HepG2 (cell line): ENCODE data around the gene DBN1. TPM values are rescaled to one million over a fixed set of nuclear protein-coding genes. Genes with fewer than 3 reads are reported as not detected.

ENCODE experiments used
- AKNA ChIP-seq: sonication (generic); formaldehyde crosslinking; IDR thresholded peaks from 2 replicates; pipeline ENCODE4 v1.4.0; 2020; ENCODE audit warnings: missing genetic modification reagents, borderline replicate concordance
- ETV5 ChIP-seq: IDR thresholded peaks from 2 replicates; pipeline ENCODE4 v1.6.1; 2018; ENCODE audit warnings: missing biosample characterization, missing genetic modification reagents, inconsistent platforms, borderline replicate concordance
- GATAD1 ChIP-seq: IDR thresholded peaks from 2 replicates; pipeline ENCODE4 v1.6.1; 2016; ENCODE audit warnings: missing genetic modification reagents, missing compliant biosample characterization
- HOXA3 ChIP-seq: sonication (generic); formaldehyde crosslinking; IDR thresholded peaks from 2 replicates; pipeline ENCODE4 v1.5.0; 2020; ENCODE audit warnings: missing genetic modification reagents
- MAX ChIP-seq: IDR thresholded peaks from 2 replicates; pipeline ENCODE4 v1.6.1; 2012; ENCODE audit warnings: inconsistent platforms
- MXI1 ChIP-seq: IDR thresholded peaks from 3 replicates; pipeline ENCODE4 v1.6.1; 2012; ENCODE audit warnings: low read depth, low read length, inconsistent platforms, borderline replicate concordance
- REPIN1 ChIP-seq: sonication (generic); formaldehyde crosslinking; IDR thresholded peaks from 2 replicates; pipeline ENCODE4 v1.8.0; 2022; ENCODE audit warnings: missing genetic modification reagents, low read depth, mild to moderate bottlenecking, borderline replicate concordance
- RXRA ChIP-seq: sonication (generic); formaldehyde crosslinking; IDR thresholded peaks from 2 replicates; pipeline ENCODE4 v1.5.1; 2020; ENCODE audit warnings: missing genetic modification reagents
- SKI ChIP-seq: fragments of 450-650 bp; IDR thresholded peaks from one replicate; pipeline ENCODE4 v1.6.1; 2018; ENCODE audit warnings: mild to moderate bottlenecking; ENCODE audit not compliant: partially characterized antibody
- SMC3 ChIP-seq: IDR thresholded peaks from 2 replicates; pipeline ENCODE4 v1.6.1; 2011; ENCODE audit warnings: low read length, improper control_type of control experiment
- SP4 ChIP-seq: sonication (generic); formaldehyde crosslinking; IDR thresholded peaks from 2 replicates; pipeline ENCODE4 v1.8.1; 2023; ENCODE audit warnings: mild to moderate bottlenecking, missing genetic modification reagents
- ZNF143 ChIP-seq: sonication (generic); formaldehyde crosslinking; IDR thresholded peaks from 2 replicates; pipeline ENCODE4 v1.4.0; 2020; ENCODE audit warnings: missing genetic modification reagents
- ZNF253 ChIP-seq: sonication (generic); formaldehyde crosslinking; IDR thresholded peaks from 2 replicates; pipeline ENCODE4 v1.8.0; 2022; ENCODE audit warnings: mild to moderate bottlenecking, missing genetic modification reagents, borderline replicate concordance
- ZNF3 ChIP-seq: IDR thresholded peaks from 2 replicates; pipeline ENCODE4 v1.7.0; 2017; ENCODE audit warnings: inconsistent platforms
- ZNF878 ChIP-seq: sonication (generic); formaldehyde crosslinking; IDR thresholded peaks from 2 replicates; pipeline ENCODE4 v1.8.1; 2023; ENCODE audit warnings: mild to moderate bottlenecking, missing genetic modification reagents, moderate library complexity
- polyA plus RNA-seq, 8 experiments: library from polyadenylated mRNA; depleted of rRNA in 3 of 8; stranded (reverse) in 7 of 8; unstranded in 1 of 8; fragments of >200 nt; fragmentation: Illumina TruSeq in 4 of 8; extraction: Trizol in 4 of 8; gene quantifications; 2 replicates each; pipeline versions ENCODE4 v1.2.1 to v1.2.3, GENCODE V29; 2011 to 2016; ENCODE audit warnings: low read depth in 4 of 8, missing spikeins in 1 of 8, mixed read lengths in 1 of 8; ENCODE audit not compliant: insufficient read depth in 1 of 8
- total RNA-seq, 5 experiments: library from RNA; depleted of rRNA; stranded (reverse); fragments of >200 nt; fragmentation: Illumina TruSeq; extraction: Trizol; gene quantifications; 2 replicates each; pipeline ENCODE4 v1.2.3, GENCODE V29; 2016; ENCODE audit warnings: low read depth in 1 of 5
- TF ChIP-seq, protein P1 (sequence below): sonication (generic); IDR thresholded peaks from 2 replicates; pipeline ENCODE4 v1.6.1; 2016; ENCODE audit warnings: low read depth, borderline replicate concordance
- TF ChIP-seq, protein P2 (sequence below): sonication (generic); formaldehyde crosslinking; IDR thresholded peaks from 2 replicates; pipeline ENCODE4 v1.4.0; 2020; ENCODE audit warnings: missing genetic modification reagents, borderline replicate concordance
- TF ChIP-seq, protein P3 (sequence below): sonication (generic); formaldehyde crosslinking; IDR thresholded peaks from 2 replicates; pipeline ENCODE4 v1.4.0; 2020; ENCODE audit warnings: missing genetic modification reagents, borderline replicate concordance

DBN1 gene
- total and polyA plus RNA-seq, 2 of the 13 experiments (the other 11 are each of a cell fraction or from before 2014, with no cell fraction given): 27.0 to 37.3 TPM

GRCh38 chr5:177491429-177491945 is 18.1 kb upstream of the DBN1 start (continued):
- TF ChIP-seq ETV5 (CRISPR knock-in tag) (peak; percentile 22; the same call in 1 of the 2 replicates), GATAD1 (CRISPR knock-in tag) (peak; percentile 41; the same call in 1 of the 2 replicates), SKI (peak; percentile 20), MXI1 (peak; percentile 51; the same call in 1 of the 3 replicates), AKNA (CRISPR knock-in tag) (no peak), ZNF143 (CRISPR knock-in tag) (no peak), ZNF253 (CRISPR knock-in tag) (no peak), RXRA (0 out of 2 replicates have a peak, but pooled peaks have one; percentile 5), HOXA3 (peak; percentile 81), MAX (peak; percentile 27; the same call in 1 of the 2 replicates), SMC3 (no peak; the same call in 1 of the 2 replicates), SP4 (peak; percentile 72; the same call in 1 of the 2 replicates), ZNF878 (CRISPR knock-in tag) (no peak), REPIN1 (peak; percentile 73), ZNF3 (no peak)
- TF ChIP-seq, protein P1, sequence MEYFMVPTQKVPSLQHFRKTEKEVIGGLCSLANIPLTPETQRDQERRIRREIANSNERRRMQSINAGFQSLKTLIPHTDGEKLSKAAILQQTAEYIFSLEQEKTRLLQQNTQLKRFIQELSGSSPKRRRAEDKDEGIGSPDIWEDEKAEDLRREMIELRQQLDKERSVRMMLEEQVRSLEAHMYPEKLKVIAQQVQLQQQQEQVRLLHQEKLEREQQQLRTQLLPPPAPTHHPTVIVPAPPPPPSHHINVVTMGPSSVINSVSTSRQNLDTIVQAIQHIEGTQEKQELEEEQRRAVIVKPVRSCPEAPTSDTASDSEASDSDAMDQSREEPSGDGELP: peak; percentile 55; the same call in 1 of the 2 replicates
- TF ChIP-seq, protein P2, sequence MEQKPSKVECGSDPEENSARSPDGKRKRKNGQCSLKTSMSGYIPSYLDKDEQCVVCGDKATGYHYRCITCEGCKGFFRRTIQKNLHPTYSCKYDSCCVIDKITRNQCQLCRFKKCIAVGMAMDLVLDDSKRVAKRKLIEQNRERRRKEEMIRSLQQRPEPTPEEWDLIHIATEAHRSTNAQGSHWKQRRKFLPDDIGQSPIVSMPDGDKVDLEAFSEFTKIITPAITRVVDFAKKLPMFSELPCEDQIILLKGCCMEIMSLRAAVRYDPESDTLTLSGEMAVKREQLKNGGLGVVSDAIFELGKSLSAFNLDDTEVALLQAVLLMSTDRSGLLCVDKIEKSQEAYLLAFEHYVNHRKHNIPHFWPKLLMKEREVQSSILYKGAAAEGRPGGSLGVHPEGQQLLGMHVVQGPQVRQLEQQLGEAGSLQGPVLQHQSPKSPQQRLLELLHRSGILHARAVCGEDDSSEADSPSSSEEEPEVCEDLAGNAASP (CRISPR knock-in tag): 0 out of 2 replicates have a peak, but pooled peaks have one; percentile 18
- TF ChIP-seq, protein P3, sequence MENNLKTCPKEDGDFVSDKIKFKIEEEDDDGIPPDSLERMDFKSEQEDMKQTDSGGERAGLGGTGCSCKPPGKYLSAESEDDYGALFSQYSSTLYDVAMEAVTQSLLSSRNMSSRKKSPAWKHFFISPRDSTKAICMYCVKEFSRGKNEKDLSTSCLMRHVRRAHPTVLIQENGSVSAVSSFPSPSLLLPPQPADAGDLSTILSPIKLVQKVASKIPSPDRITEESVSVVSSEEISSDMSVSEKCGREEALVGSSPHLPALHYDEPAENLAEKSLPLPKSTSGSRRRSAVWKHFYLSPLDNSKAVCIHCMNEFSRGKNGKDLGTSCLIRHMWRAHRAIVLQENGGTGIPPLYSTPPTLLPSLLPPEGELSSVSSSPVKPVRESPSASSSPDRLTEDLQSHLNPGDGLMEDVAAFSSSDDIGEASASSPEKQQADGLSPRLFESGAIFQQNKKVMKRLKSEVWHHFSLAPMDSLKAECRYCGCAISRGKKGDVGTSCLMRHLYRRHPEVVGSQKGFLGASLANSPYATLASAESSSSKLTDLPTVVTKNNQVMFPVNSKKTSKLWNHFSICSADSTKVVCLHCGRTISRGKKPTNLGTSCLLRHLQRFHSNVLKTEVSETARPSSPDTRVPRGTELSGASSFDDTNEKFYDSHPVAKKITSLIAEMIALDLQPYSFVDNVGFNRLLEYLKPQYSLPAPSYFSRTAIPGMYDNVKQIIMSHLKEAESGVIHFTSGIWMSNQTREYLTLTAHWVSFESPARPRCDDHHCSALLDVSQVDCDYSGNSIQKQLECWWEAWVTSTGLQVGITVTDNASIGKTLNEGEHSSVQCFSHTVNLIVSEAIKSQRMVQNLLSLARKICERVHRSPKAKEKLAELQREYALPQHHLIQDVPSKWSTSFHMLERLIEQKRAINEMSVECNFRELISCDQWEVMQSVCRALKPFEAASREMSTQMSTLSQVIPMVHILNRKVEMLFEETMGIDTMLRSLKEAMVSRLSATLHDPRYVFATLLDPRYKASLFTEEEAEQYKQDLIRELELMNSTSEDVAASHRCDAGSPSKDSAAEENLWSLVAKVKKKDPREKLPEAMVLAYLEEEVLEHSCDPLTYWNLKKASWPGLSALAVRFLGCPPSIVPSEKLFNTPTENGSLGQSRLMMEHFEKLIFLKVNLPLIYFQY: no peak
